Ascending aorta (tissue), 2 donors: ENCODE measurements around the gene ARHGEF12. TPM values are rescaled to one million over a fixed set of nuclear protein-coding genes. Genes with fewer than 3 reads are reported as not detected.

Experiments
- DNase-seq, 2 donors: peaks; one replicate each; pipeline ENCODE4 v3.0.0-alpha.2; 2019; ENCODE audit warnings: low spot score in 2 of 2
- H3K27ac ChIP-seq, 2 donors: fragments of 200-600 bp; sonication (generic); one replicate each; pipeline ENCODE4 v1.5.1; 2016 to 2017; ENCODE audit warnings: mild to moderate bottlenecking in 1 of 2
- H3K27me3 ChIP-seq: fragments of 200-600 bp; sonication (generic); one replicate; pipeline ENCODE4 v1.5.1; 2017
- H3K36me3 ChIP-seq, 2 donors: fragments of 200-600 bp; sonication (generic); one replicate each; pipeline ENCODE4 v1.5.1; 2016
- H3K4me1 ChIP-seq, 2 donors: fragments of 200-600 bp; sonication (generic); one replicate each; pipeline ENCODE4 v1.5.1; 2016 to 2017; ENCODE audit warnings: mild to moderate bottlenecking in 1 of 2
- H3K4me3 ChIP-seq, 2 donors: fragments of 200-600 bp; sonication (generic); one replicate each; pipeline ENCODE4 v1.5.1; 2016 to 2017; ENCODE audit warnings: mild to moderate bottlenecking in 1 of 2
- H3K9me3 ChIP-seq, 2 donors: fragments of 200-600 bp; sonication (generic); one replicate each; pipeline ENCODE4 v1.5.1; 2016
- intact Hi-C: fragments of 100-400 bp; cut with DNase I; formaldehyde crosslinking; loops from one replicate; pipeline ENCODE4 v1.15.1; 2023
- total RNA-seq: library from RNA; depleted of rRNA; stranded (reverse); fragments of >200 nt; gene quantifications from one replicate; pipeline ENCODE4 v1.1.0, GENCODE V29; 2016
- TF ChIP-seq, protein P1 (sequence below), 3 experiments: fragments of 200-600 bp in 2 of 3; fragments of 450-650 bp in 1 of 3; sonication (generic) in 2 of 3; IDR thresholded peaks; one replicate each; pipeline ENCODE4 v1.5.1; 2016 to 2019; ENCODE audit warnings: antibody characterized with exemption in 3 of 3, mild to moderate bottlenecking in 1 of 3, moderate library complexity in 1 of 3

ARHGEF12 gene
- total RNA-seq, 1 donor from 2014 or later = 65.9 TPM

DNA sequence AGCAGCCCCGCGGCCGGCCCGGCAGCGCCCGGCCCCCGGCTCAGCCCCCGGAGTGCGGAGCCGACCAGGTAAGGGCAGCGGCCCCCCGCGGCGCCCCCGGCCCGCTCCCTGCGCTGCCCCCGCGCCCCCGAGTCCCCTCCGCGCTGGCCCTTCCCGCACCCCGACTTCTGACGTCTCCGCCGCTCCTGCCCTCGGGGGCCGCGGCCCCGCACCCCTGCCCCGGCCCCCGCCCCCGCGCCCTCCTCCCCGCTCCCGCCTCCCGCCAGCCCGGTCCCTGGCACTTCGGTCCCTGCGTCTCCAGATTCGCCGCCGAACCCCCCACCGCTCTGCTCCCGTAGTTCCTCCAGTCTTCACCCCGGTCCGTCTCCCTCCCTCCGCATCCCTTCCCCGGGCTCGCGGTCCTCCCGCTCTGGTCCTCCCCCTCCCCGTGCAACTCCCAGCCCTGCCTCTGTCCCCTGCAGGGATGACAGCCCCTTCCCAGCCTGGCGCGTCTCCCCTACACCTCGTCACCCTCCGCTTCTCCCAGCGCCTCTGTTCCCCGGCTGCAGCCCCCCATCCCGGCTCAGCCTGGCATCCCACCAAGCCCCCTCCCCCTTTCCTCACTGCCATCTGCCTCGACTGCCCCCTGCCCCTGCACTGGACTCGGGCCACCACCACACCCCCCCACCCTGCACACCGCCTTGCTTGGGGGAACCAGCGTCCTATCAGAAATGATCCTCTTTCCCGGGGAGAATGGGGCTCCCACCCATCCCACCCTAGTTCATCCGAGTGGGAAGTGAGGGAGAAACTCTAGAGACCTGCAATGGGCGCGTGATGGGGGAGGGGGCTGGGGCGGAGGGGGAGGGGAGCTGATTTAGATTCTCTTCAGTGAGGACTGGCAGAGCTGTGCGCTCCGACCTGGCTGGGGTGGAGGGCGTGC is 175.9 kb downstream of the ARHGEF12 start:
- no peaks in the 10 kb centered on the region for H3K9me3 ChIP-seq
- TF ChIP-seq, protein P1, sequence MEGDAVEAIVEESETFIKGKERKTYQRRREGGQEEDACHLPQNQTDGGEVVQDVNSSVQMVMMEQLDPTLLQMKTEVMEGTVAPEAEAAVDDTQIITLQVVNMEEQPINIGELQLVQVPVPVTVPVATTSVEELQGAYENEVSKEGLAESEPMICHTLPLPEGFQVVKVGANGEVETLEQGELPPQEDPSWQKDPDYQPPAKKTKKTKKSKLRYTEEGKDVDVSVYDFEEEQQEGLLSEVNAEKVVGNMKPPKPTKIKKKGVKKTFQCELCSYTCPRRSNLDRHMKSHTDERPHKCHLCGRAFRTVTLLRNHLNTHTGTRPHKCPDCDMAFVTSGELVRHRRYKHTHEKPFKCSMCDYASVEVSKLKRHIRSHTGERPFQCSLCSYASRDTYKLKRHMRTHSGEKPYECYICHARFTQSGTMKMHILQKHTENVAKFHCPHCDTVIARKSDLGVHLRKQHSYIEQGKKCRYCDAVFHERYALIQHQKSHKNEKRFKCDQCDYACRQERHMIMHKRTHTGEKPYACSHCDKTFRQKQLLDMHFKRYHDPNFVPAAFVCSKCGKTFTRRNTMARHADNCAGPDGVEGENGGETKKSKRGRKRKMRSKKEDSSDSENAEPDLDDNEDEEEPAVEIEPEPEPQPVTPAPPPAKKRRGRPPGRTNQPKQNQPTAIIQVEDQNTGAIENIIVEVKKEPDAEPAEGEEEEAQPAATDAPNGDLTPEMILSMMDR (IDR thresholded peaks at IDR 0.05) = no peak
- H3K36me3 ChIP-seq = no peaks in the 10 kb centered on the region
- intact Hi-C loops = loop anchor here (1.0 to 5.0 kb wide), 4 partner anchors 173 to 685 kb away; no protein-coding TSS in a partner anchor
- no peak overlapping the region for H3K27ac ChIP-seq
- H3K4me1 ChIP-seq = no peaks in the 10 kb centered on the region
- DNase-seq = peak in 1 of 2 donors; percentile 58
- peak overlapping the region; percentile 50 to 51 for H3K4me3 ChIP-seq
- no peaks in the 10 kb centered on the region for H3K27me3 ChIP-seq

DNA sequence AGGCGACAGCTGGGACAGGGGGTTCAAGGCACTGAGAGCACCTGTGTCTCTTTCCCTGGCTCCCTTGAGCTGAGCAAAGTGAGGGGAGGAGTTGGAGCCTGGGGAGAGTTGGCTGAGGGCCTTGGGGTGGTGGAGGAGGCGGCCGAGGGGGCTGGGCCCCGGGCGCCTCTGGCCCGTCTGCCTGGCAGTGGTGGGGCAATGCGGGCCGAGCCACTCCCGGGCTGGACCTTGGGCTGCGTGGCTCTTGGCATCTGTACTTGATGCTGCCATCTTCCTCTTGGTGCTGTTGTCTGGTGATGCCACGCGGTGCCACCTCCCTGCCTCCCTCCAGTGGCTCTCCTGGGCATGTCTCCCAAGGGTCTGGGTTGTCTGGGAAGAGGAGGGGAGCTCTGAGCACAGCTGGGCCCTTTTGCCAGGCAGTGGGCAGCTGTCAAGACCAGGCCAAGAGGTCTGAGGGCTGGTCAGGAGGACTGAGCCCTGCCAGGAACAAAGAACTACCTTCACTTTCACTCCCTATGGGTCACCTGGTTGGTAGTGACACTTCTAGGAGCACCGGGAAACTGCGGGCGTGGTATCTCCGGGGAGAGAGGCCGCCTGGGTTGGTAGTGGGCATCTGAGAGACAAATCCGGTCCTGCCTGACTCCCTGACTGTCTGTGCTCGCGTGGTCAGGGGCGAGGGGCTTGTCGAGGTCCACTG is 176.7 kb downstream of the ARHGEF12 start:
- TF ChIP-seq, protein P1 (IDR thresholded peaks at IDR 0.05) = no peak
- no peaks in the 10 kb centered on the region for H3K27me3 ChIP-seq
- no peak overlapping the region for H3K4me3 ChIP-seq

DNA sequence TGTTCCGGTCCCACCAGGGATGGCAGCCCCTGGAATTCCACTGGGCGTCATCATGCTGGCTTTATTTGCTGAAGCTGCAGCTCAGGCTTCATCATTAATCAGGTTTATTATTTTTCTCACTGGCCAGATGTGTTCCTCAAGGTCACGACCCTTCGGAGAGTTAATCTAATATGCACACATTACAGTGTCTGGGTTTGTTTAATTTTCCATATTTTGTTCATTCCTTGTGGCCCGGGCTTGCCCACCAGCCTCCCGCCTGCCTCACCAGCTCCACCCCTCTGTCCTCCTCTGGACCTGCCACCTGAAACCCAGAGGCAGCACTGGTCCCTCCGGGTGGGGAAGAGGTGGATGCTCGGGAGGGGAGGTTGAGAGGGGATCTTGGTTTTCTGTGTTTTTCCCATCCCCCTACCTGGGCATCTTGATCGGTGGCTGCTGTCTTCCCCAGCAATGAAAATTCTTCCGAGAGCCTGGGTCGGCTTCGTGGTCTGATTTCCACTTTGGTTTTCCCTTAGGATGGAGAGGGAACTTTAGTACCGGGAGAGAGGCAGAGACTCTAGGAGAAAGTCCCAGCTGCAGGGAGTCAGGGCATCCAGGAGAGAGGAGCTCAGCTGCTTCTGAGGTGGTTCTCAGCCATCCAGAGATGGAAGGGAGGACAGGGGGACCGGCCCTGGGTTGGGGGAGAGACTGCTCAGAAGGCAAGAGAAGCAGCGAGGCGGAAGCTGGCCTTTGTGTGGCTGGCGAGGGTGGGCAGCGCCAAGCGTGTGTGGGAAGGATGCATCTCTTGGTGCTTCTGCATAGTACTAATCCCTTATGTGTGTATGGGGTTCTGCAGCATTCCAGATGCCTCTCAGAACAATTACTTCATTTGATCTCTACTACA is 177.5 kb downstream of the ARHGEF12 start:
- Histone ChIP-seq H3K4me1 (no peaks in the 10 kb centered on the region), H3K27me3 (no peaks in the 10 kb centered on the region), H3K4me3 (no peak overlapping the region), H3K36me3 (no peaks in the 10 kb centered on the region), H3K9me3 (no peaks in the 10 kb centered on the region), H3K27ac (no peak overlapping the region)
- TF ChIP-seq, protein P1 (IDR thresholded peaks at IDR 0.05) = no peak
- no peak for DNase-seq
- intact Hi-C loops = loop anchor here (5.0 kb wide), 2 partner anchors 594 to 684 kb away; no protein-coding TSS in a partner anchor

More for the DNA sequence above, 176.7 kb downstream of the ARHGEF12 start:
- Histone ChIP-seq H3K36me3 (no peaks in the 10 kb centered on the region), H3K9me3 (no peaks in the 10 kb centered on the region), H3K4me1 (no peaks in the 10 kb centered on the region), H3K27ac (no peak overlapping the region)
- intact Hi-C loops = loop anchor here (5.0 kb wide), 2 partner anchors 594 to 684 kb away; no protein-coding TSS in a partner anchor
- DNase-seq = peak in 1 of 2 donors; percentile 58

DNA sequence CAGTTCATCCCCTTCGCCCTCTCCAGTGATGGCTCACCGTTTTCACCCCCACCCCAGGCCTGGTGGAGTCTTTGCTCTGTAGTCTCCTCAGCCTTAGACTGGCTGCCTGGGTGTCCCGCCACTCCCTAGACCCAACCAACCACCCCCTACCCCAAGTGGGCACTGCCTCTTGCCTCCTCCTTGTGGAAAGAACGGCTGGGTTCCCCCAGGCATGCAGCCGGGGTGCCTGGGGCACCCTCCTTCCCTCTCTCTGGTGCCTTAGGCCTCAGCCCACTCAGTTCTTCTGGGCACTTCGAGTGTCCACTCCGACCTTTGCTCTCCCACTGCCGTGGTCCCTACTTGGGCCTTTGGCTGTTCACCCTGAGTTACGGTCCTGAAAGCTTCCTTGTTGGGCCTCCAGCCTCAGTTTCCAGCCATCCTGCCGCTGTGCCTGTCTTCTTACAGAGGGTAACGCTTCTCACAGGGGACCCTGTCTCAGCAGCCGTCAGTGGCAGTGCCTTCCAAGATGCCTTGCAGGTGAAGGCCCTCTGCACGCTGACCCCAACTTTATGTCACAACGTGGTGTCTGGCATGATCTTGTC is 178.4 kb downstream of the ARHGEF12 start:
- H3K9me3 ChIP-seq = no peaks in the 10 kb centered on the region
- intact Hi-C loops = loop anchor here (5.0 kb wide), 2 partner anchors 593 to 683 kb away; no protein-coding TSS in a partner anchor
- H3K4me1 ChIP-seq = no peaks in the 10 kb centered on the region
- TF ChIP-seq, protein P1 (IDR thresholded peaks at IDR 0.05) = no peak
- H3K27ac ChIP-seq = no peak overlapping the region
- no peak overlapping the region for H3K4me3 ChIP-seq
- no peaks in the 10 kb centered on the region for H3K36me3 ChIP-seq
- H3K27me3 ChIP-seq = no peaks in the 10 kb centered on the region
- no peak for DNase-seq
